ENCODE results near the gene DYNC1H1. TPM values are rescaled to one million over a fixed set of nuclear protein-coding genes. Genes with fewer than 3 reads are reported as not detected.
A peak's percentile ranks its signal among the peaks of the same experiment; 100 is the strongest.

DYNC1H1 gene
- total RNA-seq, 1 donor from 2014 or later = 735 TPM

DNA sequence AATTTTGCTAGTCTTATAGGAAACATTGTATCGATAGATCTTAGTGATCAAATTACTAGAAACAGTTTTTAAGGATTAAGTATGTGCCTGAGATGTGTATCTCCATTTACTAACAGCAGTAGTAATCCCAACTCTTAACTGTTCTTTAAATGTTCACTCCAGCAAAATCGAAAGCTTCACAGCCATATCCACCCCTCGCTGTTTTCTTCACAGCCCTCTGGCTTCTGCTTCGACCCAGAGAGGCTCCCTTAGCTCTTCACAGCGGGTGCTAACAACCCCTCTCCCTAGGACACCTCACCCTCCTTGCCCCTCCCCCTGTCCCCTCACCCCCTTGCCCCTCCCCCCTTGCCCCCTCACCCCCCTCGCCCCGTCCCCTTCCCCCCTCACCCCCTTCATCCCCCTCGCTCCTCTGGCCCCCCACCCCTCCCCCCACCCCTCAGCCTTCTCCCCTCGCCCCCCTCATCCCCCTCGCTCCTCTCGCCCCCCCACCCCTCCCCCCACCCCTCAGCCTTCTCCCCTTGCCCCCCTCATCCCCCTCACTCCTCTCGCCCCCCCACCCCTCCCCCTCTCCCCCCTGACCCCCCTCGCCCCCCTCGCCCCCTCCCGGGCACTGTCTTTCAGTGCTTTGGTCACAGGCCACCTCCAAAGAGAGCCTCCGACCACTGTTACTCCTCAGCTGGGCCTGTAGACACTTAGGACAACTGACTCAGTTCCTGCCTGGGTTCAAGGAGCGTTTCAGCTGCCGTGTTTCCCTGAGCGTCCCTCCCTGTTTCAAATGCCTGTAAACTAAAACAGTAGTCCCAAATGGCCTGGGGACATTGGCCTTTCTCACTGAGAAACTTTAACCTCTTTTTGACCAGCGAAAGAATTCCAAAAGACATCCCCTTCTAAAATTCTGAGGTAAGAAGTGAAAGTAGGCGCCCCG lies 46.0 kb upstream of the DYNC1H1 start:
- peaks cover 28% of the 10 kb centered on the region for H3K36me3 Mint-ChIP-seq (ENCODE audit: low read depth)
- no peaks in the 10 kb centered on the region for H3K27me3 Mint-ChIP-seq (ENCODE audit: low read depth)
- TF ChIP-seq, protein P1, sequence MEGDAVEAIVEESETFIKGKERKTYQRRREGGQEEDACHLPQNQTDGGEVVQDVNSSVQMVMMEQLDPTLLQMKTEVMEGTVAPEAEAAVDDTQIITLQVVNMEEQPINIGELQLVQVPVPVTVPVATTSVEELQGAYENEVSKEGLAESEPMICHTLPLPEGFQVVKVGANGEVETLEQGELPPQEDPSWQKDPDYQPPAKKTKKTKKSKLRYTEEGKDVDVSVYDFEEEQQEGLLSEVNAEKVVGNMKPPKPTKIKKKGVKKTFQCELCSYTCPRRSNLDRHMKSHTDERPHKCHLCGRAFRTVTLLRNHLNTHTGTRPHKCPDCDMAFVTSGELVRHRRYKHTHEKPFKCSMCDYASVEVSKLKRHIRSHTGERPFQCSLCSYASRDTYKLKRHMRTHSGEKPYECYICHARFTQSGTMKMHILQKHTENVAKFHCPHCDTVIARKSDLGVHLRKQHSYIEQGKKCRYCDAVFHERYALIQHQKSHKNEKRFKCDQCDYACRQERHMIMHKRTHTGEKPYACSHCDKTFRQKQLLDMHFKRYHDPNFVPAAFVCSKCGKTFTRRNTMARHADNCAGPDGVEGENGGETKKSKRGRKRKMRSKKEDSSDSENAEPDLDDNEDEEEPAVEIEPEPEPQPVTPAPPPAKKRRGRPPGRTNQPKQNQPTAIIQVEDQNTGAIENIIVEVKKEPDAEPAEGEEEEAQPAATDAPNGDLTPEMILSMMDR (IDR thresholded peaks at IDR 0.05) = no peak
- no peak overlapping the region for H3K27ac Mint-ChIP-seq (ENCODE audit: unreplicated experiment)
- no peaks in the 10 kb centered on the region for H3K9me3 Mint-ChIP-seq (ENCODE audit: low read depth)
- H3K4me1 Mint-ChIP-seq (ENCODE audit: low read depth) = peaks cover 11% of the 10 kb centered on the region
- no peak overlapping the region for H3K4me3 Mint-ChIP-seq (ENCODE audit: unreplicated experiment)
- no peak for DNase-seq (ENCODE audit: low spot score)

DNA sequence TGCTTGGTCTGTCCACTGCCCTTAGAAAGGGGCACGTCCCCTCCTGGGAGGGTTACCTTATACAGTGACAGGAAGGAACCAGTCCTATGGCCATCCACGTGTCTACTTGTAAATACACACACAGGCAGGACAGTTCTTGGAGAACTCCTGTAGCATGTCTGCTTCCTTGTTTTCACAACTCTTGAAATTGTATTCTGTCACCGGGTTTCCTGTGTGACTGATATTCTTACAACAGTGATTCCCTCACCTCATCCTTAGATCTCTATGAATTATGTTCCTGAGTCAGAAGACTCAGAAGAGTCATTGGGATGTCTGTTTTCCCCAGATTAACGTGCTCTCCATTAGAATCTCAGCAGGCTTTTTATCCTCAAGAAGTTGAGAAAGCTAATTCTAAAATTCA lies 44.1 kb upstream of the DYNC1H1 start:
- TF ChIP-seq, protein P1 (IDR thresholded peaks at IDR 0.05) = no peak
- peak; percentile 15 for DNase-seq (ENCODE audit: low spot score)
- Mint-ChIP-seq H3K4me1 (ENCODE audit: low read depth) (peaks cover 11% of the 10 kb centered on the region), H3K9me3 (ENCODE audit: low read depth) (no peaks in the 10 kb centered on the region), H3K4me3 (ENCODE audit: unreplicated experiment) (no peak overlapping the region), H3K27ac (ENCODE audit: unreplicated experiment) (no peak overlapping the region), H3K27me3 (ENCODE audit: low read depth) (no peaks in the 10 kb centered on the region), H3K36me3 (ENCODE audit: low read depth) (peaks cover 21% of the 10 kb centered on the region)

DNA sequence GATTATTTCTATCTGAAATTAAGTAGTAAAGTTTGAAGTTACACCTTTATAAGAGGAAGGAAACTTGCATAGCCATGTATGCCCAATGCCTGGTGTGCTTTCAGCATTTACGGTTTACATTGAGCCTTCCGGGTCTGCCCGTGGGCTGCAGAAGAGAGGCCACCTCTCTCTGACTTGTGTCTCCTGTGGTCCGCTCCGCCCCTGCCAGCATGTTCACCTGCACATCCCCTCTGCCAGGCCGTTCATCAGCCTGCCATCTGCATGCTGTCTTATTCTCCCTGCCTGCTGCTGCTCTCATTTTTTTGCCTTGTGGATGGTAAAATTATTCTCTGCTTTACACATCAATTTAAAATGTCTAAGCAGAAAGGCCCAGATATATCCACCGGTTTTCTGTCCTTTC lies 41.5 kb upstream of the DYNC1H1 start:
- no peak overlapping the region for H3K4me3 Mint-ChIP-seq (ENCODE audit: unreplicated experiment)
- H3K9me3 Mint-ChIP-seq (ENCODE audit: low read depth) = no peaks in the 10 kb centered on the region
- peak; percentile 56 for DNase-seq (ENCODE audit: low spot score)
- peaks cover 16% of the 10 kb centered on the region for H3K36me3 Mint-ChIP-seq (ENCODE audit: low read depth)
- no peaks in the 10 kb centered on the region for H3K27me3 Mint-ChIP-seq (ENCODE audit: low read depth)
- TF ChIP-seq, protein P1 (IDR thresholded peaks at IDR 0.05) = no peak
- H3K4me1 Mint-ChIP-seq (ENCODE audit: low read depth) = peaks cover 4% of the 10 kb centered on the region
- H3K27ac Mint-ChIP-seq (ENCODE audit: unreplicated experiment) = no peak overlapping the region

DNA sequence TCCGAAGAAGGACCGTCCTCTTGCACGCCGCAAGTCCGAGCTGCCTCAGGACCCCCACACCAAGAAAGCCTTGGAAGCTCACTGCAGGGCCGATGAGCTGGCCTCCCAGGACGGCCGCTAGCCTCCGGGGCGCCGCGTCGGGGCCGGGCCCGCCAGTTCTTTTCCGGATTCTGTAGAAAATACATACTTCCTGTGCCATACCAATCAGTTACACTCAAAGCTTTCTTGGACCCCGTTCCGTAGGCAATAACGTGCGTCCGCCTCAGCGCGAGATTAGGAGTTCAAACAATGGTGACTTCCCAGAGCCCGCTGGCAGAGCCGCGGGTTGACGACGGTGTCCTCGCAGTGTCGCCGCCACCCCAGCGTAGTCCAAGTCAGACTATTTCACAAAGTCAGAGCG lies 39.2 kb upstream of the DYNC1H1 start:
- peak; percentile 52 for DNase-seq (ENCODE audit: low spot score)
- no peaks in the 10 kb centered on the region for H3K9me3 Mint-ChIP-seq (ENCODE audit: low read depth)
- H3K36me3 Mint-ChIP-seq (ENCODE audit: low read depth) = peaks cover 14% of the 10 kb centered on the region
- H3K27me3 Mint-ChIP-seq (ENCODE audit: low read depth) = no peaks in the 10 kb centered on the region
- H3K27ac Mint-ChIP-seq (ENCODE audit: unreplicated experiment) = no peak overlapping the region
- TF ChIP-seq, protein P1 (IDR thresholded peaks at IDR 0.05) = no peak
- no peak overlapping the region for H3K4me3 Mint-ChIP-seq (ENCODE audit: unreplicated experiment)
- H3K4me1 Mint-ChIP-seq (ENCODE audit: low read depth) = peaks cover 2% of the 10 kb centered on the region

DNA sequence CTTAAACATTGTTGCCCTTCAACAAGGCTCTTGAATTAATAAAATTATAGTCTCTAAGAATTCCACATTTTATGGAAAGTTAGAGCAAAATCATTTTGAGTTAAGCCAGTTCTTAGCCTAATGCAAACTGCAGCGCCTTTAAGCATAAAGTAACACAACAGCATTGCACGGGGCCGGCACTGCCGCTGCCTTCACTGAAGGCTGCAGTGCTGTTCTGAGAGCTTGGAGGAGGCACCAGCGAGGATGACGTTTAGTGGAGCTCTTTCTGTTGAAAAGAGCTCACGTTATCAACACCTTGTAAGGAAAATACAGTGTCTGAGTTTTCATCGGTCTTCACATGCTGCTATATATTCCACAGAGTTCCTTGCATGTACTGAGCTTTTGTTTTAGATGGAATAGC lies 38.3 kb upstream of the DYNC1H1 start:
- DNase-seq (ENCODE audit: low spot score) = peak; percentile 32

More for the DNA sequence above, 38.3 kb upstream of the DYNC1H1 start:
- Mint-ChIP-seq H3K36me3 (ENCODE audit: low read depth) (peaks cover 9% of the 10 kb centered on the region), H3K4me3 (ENCODE audit: unreplicated experiment) (no peak overlapping the region), H3K27me3 (ENCODE audit: low read depth) (no peaks in the 10 kb centered on the region), H3K9me3 (ENCODE audit: low read depth) (no peaks in the 10 kb centered on the region), H3K27ac (ENCODE audit: unreplicated experiment) (no peak overlapping the region), H3K4me1 (ENCODE audit: low read depth) (peaks cover 2% of the 10 kb centered on the region)
- TF ChIP-seq, protein P1 (IDR thresholded peaks at IDR 0.05) = no peak
